K562 (cell line): ENCODE results near the gene ZNF845. TPM values are rescaled to one million over a fixed set of nuclear protein-coding genes. Genes with fewer than 3 reads are reported as not detected.

Experiments
- ASH1L ChIP-seq: fragments of 450-650 bp; IDR thresholded peaks from 2 replicates; pipeline ENCODE4 v1.6.1; 2018; ENCODE audit warnings: borderline replicate concordance, mild to moderate bottlenecking, low read depth; ENCODE audit not compliant: partially characterized antibody
- BACH1 ChIP-seq: fragments of 200-800 bp; sonication (Bioruptor generic); IDR thresholded peaks from 2 replicates; pipeline ENCODE4 v1.6.1; 2016; ENCODE audit warnings: missing genetic modification characterization, missing compliant biosample characterization
- CCNT2 ChIP-seq: IDR thresholded peaks from 2 replicates; pipeline ENCODE4 v1.6.1; 2011; ENCODE audit warnings: borderline replicate concordance, low read depth, mild to moderate bottlenecking, moderate library complexity, mixed read lengths, low read length; ENCODE audit not compliant: insufficient read length; ENCODE audit errors: extremely low read depth
- CREBBP ChIP-seq: IDR thresholded peaks from one replicate; pipeline ENCODE4 v1.6.1; 2012; ENCODE audit warnings: low read depth, mild to moderate bottlenecking, control low read depth, inconsistent platforms, low read length
- CXXC5 ChIP-seq: fragments of 250-450 bp; sonication (Bioruptor Pico); IDR thresholded peaks from 2 replicates; pipeline ENCODE4 v1.8.0; 2022; ENCODE audit warnings: inconsistent platforms, mild to moderate bottlenecking, moderate library complexity
- EP400 ChIP-seq: fragments of 450-650 bp; IDR thresholded peaks from 2 replicates; pipeline ENCODE4 v1.6.1; 2017; ENCODE audit warnings: antibody characterized with exemption, mild to moderate bottlenecking, moderate library complexity
- HDAC1 ChIP-seq, 2 experiments: fragments of 450-650 bp; IDR thresholded peaks; 2 replicates each; pipeline ENCODE4 v1.6.1; 2016 to 2017; ENCODE audit warnings: inconsistent platforms in 1 of 2, mild to moderate bottlenecking in 1 of 2, moderate library complexity in 1 of 2
- HOXB6 ChIP-seq: fragments of 250-450 bp; sonication (Bioruptor Pico); IDR thresholded peaks from 2 replicates; pipeline ENCODE4 v1.5.1; 2022; ENCODE audit warnings: mild to moderate bottlenecking, borderline replicate concordance
- KLF16 ChIP-seq: IDR thresholded peaks from 2 replicates; pipeline ENCODE4 v1.6.1; 2016; ENCODE audit warnings: antibody characterized with exemption
- KLF6 ChIP-seq: fragments of 250-450 bp; sonication (Bioruptor Pico); IDR thresholded peaks from 2 replicates; pipeline ENCODE4 v1.4.0; 2020; ENCODE audit warnings: mild to moderate bottlenecking, moderate library complexity, borderline replicate concordance
- MNT ChIP-seq, 2 experiments: fragments of 450-650 bp; conservative IDR thresholded peaks; 2 replicates each; pipeline ENCODE4 v1.6.1; 2017; ENCODE audit warnings: mild to moderate bottlenecking in 2 of 2, moderate library complexity in 2 of 2
- PHF8 ChIP-seq: fragments of 200-600 bp; sonication (generic); IDR thresholded peaks from 2 replicates; pipeline ENCODE4 v1.6.1; 2012; ENCODE audit warnings: mixed run types, mild to moderate bottlenecking, inconsistent platforms, low read length, moderate library complexity, borderline replicate concordance
- POLR2G ChIP-seq: fragments of 200-400 bp; formaldehyde crosslinking; IDR thresholded peaks from 2 replicates; pipeline ENCODE4 v1.6.1; 2017; ENCODE audit warnings: low read depth, mild to moderate bottlenecking, antibody characterized with exemption, low read length, moderate library complexity
- RBM39 ChIP-seq: fragments of 200-400 bp; formaldehyde crosslinking; optimal IDR thresholded peaks from 2 replicates; pipeline ENCODE3; 2018; ENCODE audit warnings: low read depth, low read length
- RFX7 ChIP-seq: fragments of 250-450 bp; sonication (Bioruptor Pico); IDR thresholded peaks from 2 replicates; pipeline ENCODE4 v1.5.1; 2021; ENCODE audit warnings: mild to moderate bottlenecking
- SETDB1 ChIP-seq: IDR thresholded peaks from one replicate; pipeline ENCODE4 v1.6.1; 2012; ENCODE audit warnings: low read length, control low read depth, inconsistent platforms
- SUPT5H ChIP-seq: fragments of 450-650 bp; IDR thresholded peaks from 2 replicates; pipeline ENCODE4 v1.6.1; 2016
- TAF9B ChIP-seq: fragments of 450-650 bp; IDR thresholded peaks from 2 replicates; pipeline ENCODE4 v1.6.1; 2018; ENCODE audit warnings: mild to moderate bottlenecking; ENCODE audit not compliant: partially characterized antibody
- TFE3 ChIP-seq: fragments of 450-650 bp; formaldehyde crosslinking; IDR thresholded peaks from 2 replicates; pipeline ENCODE4 v1.4.0; 2020; ENCODE audit warnings: mild to moderate bottlenecking, mixed read lengths
- ZFP30 ChIP-seq: fragments of 250-450 bp; sonication (Bioruptor Pico); IDR thresholded peaks from 2 replicates; pipeline ENCODE4 v1.8.0; 2022; ENCODE audit warnings: moderate library complexity, mild to moderate bottlenecking, inconsistent platforms, borderline replicate concordance
- ZNF384 ChIP-seq: IDR thresholded peaks from 2 replicates; pipeline ENCODE4 v1.6.1; 2012; ENCODE audit warnings: low read depth, low read length, improper control_type of control experiment
- polyA plus RNA-seq, 8 experiments: library from polyadenylated mRNA; depleted of rRNA in 4 of 8; stranded (reverse) in 5 of 8; unstranded in 3 of 8; fragments of >200 nt; fragmentation: Nextera tagmentation in 2 of 8; fragmentation: Illumina TruSeq in 1 of 8; extraction: Ambion mirVana in 2 of 8; extraction: Trizol in 1 of 8; gene quantifications; 2 replicates each; pipeline versions ENCODE4 v1.2.1 to v1.2.3, GENCODE V29; 2011 to 2014; ENCODE audit warnings: inconsistent platforms in 1 of 8, missing spikeins in 1 of 8
- total RNA-seq, 7 experiments: library from RNA; depleted of rRNA in 6 of 7; stranded (reverse); fragments of >200 nt in 6 of 7; fragmentation: Illumina TruSeq in 2 of 7; extraction: Trizol in 2 of 7; gene quantifications; 2 replicates each; pipeline versions ENCODE4 v1.2.1 to v1.2.3, GENCODE V29; 2011 to 2021; ENCODE audit warnings: low replicate concordance in 1 of 7
- TF ChIP-seq, protein P1 (sequence below): fragments of 450-650 bp; IDR thresholded peaks from 2 replicates; pipeline ENCODE4 v1.6.1; 2016; ENCODE audit warnings: borderline replicate concordance

ZNF845 gene
- total and polyA plus RNA-seq, 9 of the 15 experiments (the other 6 are each of a cell fraction or from before 2014, with no cell fraction given): 1.9 to 13.2 (median 6.4) TPM

DNA sequence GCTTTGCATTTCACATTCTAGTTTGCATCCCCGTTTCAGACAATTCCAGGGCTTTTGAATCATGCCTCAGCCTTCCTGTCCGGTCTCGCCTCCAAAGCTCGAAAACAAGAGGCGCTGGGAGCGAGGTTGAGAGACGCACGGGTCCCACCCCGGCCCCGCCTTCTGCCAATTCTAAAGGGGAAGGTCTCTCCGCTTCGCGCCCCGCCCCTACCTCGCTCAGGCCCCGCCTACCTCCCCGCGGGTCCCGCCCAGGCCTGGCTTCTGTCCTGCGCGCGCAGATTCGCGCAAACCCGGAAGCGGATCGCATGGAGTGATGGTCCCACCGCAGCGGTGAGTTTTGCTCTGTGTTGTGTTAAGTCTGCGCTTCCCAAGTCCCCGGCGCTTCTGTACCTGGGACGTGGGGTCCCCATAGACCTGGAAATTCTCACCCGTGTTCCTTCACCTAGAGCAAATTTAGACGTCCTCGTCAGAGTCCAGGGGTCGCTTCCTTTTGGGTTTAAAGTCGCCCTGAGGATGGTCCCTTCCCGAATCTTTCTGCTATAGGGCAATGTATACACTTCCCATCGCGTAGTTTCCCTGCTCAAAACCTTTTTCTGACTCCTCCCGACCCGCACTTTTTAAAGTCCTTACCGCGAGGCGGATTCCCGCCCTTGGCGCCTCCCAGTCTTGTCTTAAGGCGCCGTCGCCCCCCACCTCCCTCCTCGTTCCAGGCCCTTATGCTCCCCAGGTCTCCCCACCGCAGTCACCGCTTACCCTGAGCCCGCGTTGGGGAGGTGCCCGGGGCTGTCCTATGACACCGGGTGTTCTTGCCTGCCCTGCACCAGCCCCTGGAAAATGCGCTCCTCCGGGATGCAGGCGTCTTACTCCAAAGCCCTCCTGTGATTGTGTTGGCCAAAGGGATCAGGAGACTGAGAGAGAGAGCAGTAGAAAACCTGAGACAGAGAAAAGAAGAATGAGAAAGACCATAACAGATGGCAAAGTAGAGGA lies at the start of gene ZNF845 (continued):
- TF ChIP-seq CXXC5 (CRISPR knock-in tag) (peak; percentile 17; the same call in 1 of the 2 replicates), HOXB6 (CRISPR knock-in tag) (no peak), CREBBP (no peak), MNT (conservative IDR thresholded peaks at IDR 0.05) (peak; percentile 41 to 74; a peak in 3 of 4 replicates), ASH1L (peak; percentile 58), ZNF384 (no peak), BACH1 (tag) (no peak), TAF9B (peak; percentile 21), PHF8 (peak; percentile 88; the same call in 1 of the 2 replicates), ZFP30 (CRISPR knock-in tag) (no peak), SETDB1 (no peak), RFX7 (CRISPR knock-in tag) (no peak), SUPT5H (peak; percentile 84), RBM39 (no peak), POLR2G (peak; percentile 81), HDAC1 (IDR thresholded peaks at IDR 0.05) (0 out of 4 replicates have a peak, but pooled peaks of 1 of the 2 experiments have one; percentile 56), CCNT2 (no peak), KLF16 (no peak), EP400 (peak; percentile 60), KLF6 (CRISPR knock-in tag) (no peak), TFE3 (no peak)
- TF ChIP-seq, protein P1, sequence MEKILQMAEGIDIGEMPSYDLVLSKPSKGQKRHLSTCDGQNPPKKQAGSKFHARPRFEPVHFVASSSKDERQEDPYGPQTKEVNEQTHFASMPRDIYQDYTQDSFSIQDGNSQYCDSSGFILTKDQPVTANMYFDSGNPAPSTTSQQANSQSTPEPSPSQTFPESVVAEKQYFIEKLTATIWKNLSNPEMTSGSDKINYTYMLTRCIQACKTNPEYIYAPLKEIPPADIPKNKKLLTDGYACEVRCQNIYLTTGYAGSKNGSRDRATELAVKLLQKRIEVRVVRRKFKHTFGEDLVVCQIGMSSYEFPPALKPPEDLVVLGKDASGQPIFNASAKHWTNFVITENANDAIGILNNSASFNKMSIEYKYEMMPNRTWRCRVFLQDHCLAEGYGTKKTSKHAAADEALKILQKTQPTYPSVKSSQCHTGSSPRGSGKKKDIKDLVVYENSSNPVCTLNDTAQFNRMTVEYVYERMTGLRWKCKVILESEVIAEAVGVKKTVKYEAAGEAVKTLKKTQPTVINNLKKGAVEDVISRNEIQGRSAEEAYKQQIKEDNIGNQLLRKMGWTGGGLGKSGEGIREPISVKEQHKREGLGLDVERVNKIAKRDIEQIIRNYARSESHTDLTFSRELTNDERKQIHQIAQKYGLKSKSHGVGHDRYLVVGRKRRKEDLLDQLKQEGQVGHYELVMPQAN: peak; percentile 65; the same call in 1 of the 2 replicates
